ENCODE data around the gene TPD52L2.

The TPD52L2 gene

GRCh38 chr20:63882257-63883200 is 17.5 kb downstream of the TPD52L2 start:
- no peak for ATAC-seq
- TF ChIP-seq CREB5 (CRISPR knock-in tag; IDR thresholded peaks at IDR 0.05; ENCODE audit: low read depth) (no peak), RARB (CRISPR knock-in tag; IDR thresholded peaks at IDR 0.05) (no peak), BACH2 (CRISPR knock-in tag; IDR thresholded peaks at IDR 0.05; ENCODE audit: borderline replicate concordance) (no peak), ZNF8 (CRISPR knock-in tag; IDR thresholded peaks at IDR 0.05) (no peak), ZC3H10 (CRISPR knock-in tag; IDR thresholded peaks at IDR 0.05) (no peak), ZFP3 (CRISPR knock-in tag; IDR thresholded peaks at IDR 0.05) (no peak), TOX (CRISPR knock-in tag; IDR thresholded peaks at IDR 0.05; ENCODE audit: borderline replicate concordance) (no peak), ZNF565 (CRISPR knock-in tag; conservative IDR thresholded peaks at IDR 0.05; ENCODE audit: low read depth) (no peak), OSR1 (CRISPR knock-in tag; IDR thresholded peaks at IDR 0.05) (no peak), SNAI2 (CRISPR knock-in tag; IDR thresholded peaks at IDR 0.05) (no peak)
- TF ChIP-seq, protein P1, sequence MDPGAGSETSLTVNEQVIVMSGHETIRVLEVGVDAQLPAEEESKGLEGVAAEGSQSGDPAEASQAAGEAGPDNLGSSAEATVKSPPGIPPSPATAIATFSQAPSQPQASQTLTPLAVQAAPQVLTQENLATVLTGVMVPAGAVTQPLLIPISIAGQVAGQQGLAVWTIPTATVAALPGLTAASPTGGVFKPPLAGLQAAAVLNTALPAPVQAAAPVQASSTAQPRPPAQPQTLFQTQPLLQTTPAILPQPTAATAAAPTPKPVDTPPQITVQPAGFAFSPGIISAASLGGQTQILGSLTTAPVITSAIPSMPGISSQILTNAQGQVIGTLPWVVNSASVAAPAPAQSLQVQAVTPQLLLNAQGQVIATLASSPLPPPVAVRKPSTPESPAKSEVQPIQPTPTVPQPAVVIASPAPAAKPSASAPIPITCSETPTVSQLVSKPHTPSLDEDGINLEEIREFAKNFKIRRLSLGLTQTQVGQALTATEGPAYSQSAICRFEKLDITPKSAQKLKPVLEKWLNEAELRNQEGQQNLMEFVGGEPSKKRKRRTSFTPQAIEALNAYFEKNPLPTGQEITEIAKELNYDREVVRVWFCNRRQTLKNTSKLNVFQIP (CRISPR knock-in tag; IDR thresholded peaks at IDR 0.05; ENCODE audit: borderline replicate concordance, low read depth) = no peak

GRCh38 chr20:63883201-63883593 is 18.1 kb downstream of the TPD52L2 start:
- no peak for ATAC-seq
- TF ChIP-seq, protein P2, sequence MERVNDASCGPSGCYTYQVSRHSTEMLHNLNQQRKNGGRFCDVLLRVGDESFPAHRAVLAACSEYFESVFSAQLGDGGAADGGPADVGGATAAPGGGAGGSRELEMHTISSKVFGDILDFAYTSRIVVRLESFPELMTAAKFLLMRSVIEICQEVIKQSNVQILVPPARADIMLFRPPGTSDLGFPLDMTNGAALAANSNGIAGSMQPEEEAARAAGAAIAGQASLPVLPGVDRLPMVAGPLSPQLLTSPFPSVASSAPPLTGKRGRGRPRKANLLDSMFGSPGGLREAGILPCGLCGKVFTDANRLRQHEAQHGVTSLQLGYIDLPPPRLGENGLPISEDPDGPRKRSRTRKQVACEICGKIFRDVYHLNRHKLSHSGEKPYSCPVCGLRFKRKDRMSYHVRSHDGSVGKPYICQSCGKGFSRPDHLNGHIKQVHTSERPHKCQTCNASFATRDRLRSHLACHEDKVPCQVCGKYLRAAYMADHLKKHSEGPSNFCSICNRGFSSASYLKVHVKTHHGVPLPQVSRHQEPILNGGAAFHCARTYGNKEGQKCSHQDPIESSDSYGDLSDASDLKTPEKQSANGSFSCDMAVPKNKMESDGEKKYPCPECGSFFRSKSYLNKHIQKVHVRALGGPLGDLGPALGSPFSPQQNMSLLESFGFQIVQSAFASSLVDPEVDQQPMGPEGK (CRISPR knock-in tag; IDR thresholded peaks at IDR 0.05; ENCODE audit: borderline replicate concordance) = no peak
- TF ChIP-seq ZNF565 (CRISPR knock-in tag; conservative IDR thresholded peaks at IDR 0.05; ENCODE audit: low read depth) = no peak
- no peak for TF ChIP-seq ZC3H10 (CRISPR knock-in tag; IDR thresholded peaks at IDR 0.05)
- no peak for TF ChIP-seq OSR1 (CRISPR knock-in tag; IDR thresholded peaks at IDR 0.05)
- no peak for TF ChIP-seq TSHZ2 (CRISPR knock-in tag; IDR thresholded peaks at IDR 0.05)
- no peak for TF ChIP-seq RARB (CRISPR knock-in tag; IDR thresholded peaks at IDR 0.05)
- TF ChIP-seq ZFP3 (CRISPR knock-in tag; IDR thresholded peaks at IDR 0.05) = no peak
- TF ChIP-seq ZNF8 (CRISPR knock-in tag; IDR thresholded peaks at IDR 0.05) = no peak
- TF ChIP-seq PPARA (CRISPR knock-in tag; IDR thresholded peaks at IDR 0.05; ENCODE audit: borderline replicate concordance) = no peak
- no peak for TF ChIP-seq ZNF70 (CRISPR knock-in tag; IDR thresholded peaks at IDR 0.05)
- no peak for TF ChIP-seq SNAI2 (CRISPR knock-in tag; IDR thresholded peaks at IDR 0.05)
- no peak for TF ChIP-seq CSDC2 (CRISPR knock-in tag; IDR thresholded peaks at IDR 0.05)
- TF ChIP-seq ARNTL (CRISPR knock-in tag; IDR thresholded peaks at IDR 0.05; ENCODE audit: borderline replicate concordance, low read depth) = no peak
- TF ChIP-seq BACH2 (CRISPR knock-in tag; IDR thresholded peaks at IDR 0.05; ENCODE audit: borderline replicate concordance) = no peak
- TF ChIP-seq, protein P1 (CRISPR knock-in tag; IDR thresholded peaks at IDR 0.05; ENCODE audit: borderline replicate concordance, low read depth) = no peak
- TF ChIP-seq TCF4 (CRISPR knock-in tag; IDR thresholded peaks at IDR 0.05; ENCODE audit: borderline replicate concordance) = no peak
- no peak for TF ChIP-seq GLIS3 (CRISPR knock-in tag; IDR thresholded peaks at IDR 0.05)

All from SK-N-SH treated with all-trans-retinoic acid at 6 μM for 48 hours (cell line).